NCI-H2107 treated with DMSO at 0.1 percent for 48 hours (cell line): ENCODE data around the gene TRMO.

Experiments used
- DNase-seq: peaks from one replicate; lab custom pipeline; 2025; ENCODE audit not compliant: unreplicated experiment; lab: John Stamatoyannopoulos, UW

The TRMO gene

GRCh38 chr9:97904725-97905124 is 17.6 kb downstream of the TRMO start:
- DNase-seq: no peak

DNA sequence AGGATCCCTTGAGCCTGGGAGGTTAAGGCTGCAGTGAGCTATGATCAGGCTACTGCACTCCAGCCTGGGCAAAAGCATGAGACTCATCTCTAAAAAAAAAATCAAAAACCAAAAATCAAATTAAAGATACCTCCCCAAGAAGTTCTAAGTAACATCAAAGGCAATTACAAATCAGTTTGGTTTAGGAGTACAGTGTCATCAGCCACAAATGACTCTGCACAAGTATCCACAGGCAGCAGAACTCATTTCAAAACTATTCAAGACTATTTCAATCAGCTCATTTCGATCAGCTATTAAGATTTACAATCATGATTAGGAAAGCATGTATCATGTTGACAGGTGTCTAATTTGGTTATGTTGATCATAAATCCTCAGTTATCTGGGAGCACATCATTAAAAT is 19.1 kb downstream of the TRMO start:
- DNase-seq: no peak

DNA sequence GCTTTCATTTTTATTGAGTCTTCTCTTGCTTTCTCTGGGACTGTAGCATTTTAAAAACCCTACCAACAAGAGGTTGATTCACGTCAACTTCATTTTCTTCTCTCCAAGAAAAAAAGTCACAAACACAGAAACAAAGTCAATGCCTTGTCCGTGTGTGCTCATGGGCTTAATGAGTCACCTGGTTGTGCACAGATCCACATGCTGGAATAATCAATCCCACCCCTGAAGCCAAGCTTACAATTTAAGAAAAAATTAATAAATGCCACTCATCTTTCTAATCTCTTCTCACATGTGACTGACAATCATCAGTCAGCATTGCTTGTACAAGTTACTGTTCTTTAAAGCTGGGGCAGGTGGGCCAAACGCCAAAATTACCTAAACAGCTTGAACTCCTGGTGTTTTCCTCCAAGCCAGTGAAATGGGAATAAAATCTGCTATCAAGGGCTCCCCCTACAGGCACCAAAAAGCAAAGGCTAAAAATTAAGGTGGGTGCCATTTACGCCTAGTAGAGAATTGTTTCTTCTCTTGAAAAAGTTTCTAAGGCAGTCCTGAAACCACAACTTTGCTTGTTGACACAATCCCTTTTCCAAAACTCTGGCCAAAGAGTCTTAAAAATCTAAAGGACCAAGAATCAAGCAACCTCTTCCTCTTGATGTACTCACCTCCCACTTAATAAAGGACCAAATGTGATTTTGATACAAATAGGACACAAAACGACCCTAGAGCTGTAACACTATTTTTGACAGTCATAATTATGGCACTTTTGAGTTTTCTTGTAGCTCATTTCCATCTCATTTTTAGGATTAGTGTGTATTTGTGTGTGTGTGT is 21.3 kb downstream of the TRMO start:
- DNase-seq: peak; percentile 30

DNA sequence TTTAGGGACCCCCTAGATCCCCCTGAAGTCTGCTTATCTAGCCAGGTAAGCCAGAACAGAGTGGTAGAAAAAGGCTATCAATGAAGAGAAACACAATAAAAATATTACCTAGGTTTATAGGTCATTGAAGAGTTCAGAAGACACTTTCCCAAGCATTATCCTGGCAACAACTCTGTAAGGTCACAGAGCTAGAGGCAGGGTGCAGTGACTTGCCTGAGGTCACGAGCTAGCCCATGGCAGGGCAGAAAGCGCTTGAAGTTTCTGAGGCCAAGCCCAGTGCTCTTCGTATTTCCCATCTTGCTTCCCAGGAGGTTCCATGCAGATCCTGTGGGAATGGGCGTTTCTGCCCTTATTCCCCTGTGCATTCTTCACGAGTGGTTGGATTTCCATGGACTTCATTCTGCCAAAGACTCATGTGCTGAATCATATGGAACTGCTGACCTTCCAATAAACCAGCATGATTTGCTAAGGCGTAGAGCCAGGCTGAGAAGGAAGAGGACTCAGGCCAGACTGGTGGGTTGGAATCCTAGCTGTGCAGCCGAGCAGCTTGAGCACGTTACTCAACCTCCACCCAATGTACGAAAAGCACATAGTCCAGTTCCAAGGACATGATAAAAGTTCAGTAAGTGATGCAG is 22.1 kb downstream of the TRMO start:
- no peak for DNase-seq

DNA sequence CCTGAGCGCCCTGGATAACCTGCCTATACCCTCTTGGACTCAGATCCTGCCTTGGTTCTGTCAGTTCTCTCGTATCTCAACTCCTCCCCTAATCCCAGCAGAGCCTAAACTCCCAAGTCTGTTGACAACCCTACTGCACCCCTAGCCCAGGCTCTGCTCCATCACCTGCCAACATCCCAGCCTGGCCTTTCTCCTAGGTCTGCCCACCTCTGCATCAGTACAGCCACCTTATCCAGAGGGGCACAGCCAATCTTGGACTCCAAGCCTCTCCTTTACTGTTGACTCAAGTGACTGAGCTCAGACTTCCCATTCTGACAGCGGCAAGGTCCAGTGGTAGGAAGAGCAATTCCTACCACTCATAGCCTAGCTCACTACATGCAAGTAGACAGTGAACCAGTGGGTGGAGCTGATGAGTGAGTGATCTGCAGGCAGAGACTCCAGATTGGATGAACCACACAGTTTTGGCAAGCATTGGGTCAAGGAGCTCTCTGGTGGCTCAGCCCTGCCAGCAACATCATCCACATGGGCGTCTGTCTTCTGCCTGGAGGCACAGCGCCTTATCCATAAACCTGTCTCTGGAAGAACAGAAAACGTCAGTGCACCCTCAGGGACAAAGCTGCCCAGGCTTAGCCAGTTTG is 26.5 kb downstream of the TRMO start:
- no peak for DNase-seq

DNA sequence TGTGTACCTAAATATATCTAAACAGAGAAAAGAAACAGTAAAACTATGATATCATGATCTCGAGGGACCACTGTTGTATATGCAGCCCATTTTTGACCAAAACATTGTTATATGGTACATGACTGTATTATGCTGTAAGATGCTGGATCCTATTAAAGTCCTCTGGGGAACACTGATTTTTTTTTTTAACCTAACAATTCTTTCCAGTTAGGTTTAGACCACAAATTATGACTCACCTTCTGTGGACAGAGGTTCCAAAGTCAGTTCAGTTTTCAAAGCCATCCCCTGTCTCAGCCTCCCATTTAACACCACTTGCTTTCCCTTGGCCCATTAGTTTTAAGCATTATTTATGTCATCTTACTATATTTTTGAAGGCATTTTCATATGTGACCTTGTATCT is 27.1 kb downstream of the TRMO start:
- DNase-seq: no peak

DNA sequence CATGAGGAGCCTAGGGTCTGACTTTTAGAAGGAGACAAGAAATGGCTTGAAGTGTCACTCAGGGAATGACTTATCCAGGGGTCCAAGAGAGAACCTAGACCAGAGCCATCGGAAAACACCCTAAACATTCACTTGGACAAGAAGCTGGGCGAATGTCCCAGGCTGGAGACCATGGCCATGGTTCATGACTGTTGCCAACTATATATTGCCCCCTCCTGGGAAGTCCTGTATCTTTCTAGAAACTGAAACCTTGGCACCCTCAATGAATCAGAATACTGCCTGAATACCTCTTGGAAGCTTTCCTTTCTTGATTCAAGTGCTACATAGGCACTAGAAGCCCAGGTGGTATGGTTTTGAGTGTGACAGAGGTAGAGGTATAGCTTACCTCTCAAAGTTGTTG is 29.9 kb downstream of the TRMO start:
- no peak for DNase-seq

DNA sequence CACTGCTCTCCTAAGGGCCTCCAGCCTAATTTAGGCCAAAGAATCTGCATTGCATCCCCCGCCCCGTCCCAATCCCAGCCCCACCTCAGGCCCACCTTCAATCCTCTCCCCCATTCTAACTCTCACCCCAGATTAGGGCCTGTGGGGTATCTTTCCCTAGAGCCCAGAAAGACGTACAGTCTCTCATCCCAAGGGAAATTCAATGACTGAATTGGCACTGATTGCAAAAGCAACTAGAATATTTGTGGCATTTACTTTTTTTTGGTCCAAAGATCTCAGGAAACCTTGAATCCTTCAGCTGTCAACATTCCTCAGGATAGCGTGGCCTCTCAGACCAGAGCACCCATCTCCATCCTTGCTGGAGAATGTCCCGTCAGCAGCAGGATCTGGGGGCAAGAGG is 30.6 kb downstream of the TRMO start:
- DNase-seq: no peak

- no peak for DNase-seq
These were observed 32.1 kb downstream of the TRMO start for GRCh38 chr9:97889941-97890887.

GRCh38 chr9:97880336-97880735 is 42.0 kb downstream of the TRMO start:
- DNase-seq: no peak

DNA sequence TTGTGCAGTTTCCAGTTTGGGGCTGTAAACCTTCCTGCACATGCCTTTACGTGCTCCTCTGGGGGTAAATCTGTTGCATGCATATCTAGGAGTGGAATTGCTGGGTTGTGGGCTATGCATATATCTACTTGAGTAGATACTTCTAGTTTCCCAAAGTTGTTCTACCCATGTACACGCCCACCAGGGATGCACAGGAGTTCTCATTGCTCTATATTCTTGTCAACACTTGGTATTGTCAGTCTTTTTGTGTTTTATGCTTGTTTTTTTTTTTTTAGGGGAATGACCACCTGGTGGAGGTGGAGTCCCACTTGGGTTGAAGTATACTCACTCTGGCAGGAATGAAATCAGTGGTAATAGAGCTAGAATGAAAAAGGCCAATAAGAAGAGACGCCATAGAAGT is 46.2 kb downstream of the TRMO start:
- DNase-seq: no peak

GRCh38 chr9:97875111-97875510 is 47.2 kb downstream of the TRMO start:
- DNase-seq: no peak

DNA sequence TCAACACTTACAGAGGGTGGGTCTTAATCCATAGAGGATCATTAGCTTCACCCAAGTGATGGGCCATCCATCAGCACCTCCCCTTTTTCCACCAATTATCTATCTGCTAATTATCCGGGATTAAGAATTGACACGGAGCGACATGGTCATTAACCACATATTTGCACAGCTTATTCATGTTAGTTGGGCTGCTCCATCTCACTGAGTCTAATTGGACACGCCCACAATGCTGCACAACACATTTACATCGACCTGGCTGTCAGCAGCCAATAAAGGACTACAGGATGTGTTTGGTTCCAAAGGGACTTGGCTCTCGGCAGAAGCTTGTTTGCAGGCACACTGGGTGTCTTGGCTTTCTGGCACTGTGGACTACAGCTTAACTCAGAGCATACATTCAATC is 47.7 kb downstream of the TRMO start:
- no peak for DNase-seq

DNA sequence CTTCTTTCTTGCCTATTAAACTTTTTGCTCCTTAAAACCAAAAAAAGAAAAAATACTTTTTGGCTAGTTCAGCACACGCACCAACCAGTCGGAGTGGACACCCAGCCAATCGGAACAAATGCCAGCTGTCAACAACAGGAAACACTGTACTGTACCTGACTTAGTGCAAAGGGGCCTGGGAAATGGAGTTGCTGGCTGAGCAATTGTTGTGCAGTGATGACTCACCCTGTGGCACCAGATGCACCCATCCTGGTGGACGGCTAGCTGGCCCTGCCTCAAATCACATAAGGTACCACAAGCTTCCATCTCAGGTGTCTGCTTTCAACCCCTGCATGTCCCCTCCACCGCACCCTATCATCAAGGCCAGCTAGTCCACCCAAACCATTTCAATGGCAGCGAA is 48.4 kb downstream of the TRMO start:
- no peak for DNase-seq

GRCh38 chr9:97873425-97873824 is 48.9 kb downstream of the TRMO start:
- no peak for DNase-seq

DNA sequence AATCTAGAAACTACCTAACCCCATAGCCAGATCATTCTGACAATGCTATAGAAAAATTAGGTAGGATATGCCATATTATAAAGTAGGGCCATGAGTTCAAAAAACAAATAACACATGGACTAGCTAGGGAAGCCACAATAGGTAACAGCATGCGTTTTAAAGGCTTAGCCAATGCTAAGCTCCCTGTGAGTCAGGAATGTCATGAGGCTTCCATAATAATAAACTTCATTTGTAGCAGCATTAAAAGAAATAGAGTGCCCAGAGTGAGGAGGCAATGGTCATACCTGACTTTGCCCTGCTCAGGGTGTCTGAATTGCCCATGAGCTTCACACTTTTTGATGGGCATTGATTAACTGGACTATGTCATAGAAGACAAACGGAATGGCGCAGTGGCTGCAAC is 53.4 kb downstream of the TRMO start:
- DNase-seq: no peak

- no peak for DNase-seq
These were observed 55.5 kb downstream of the TRMO start for GRCh38 chr9:97866848-97867247.

DNA sequence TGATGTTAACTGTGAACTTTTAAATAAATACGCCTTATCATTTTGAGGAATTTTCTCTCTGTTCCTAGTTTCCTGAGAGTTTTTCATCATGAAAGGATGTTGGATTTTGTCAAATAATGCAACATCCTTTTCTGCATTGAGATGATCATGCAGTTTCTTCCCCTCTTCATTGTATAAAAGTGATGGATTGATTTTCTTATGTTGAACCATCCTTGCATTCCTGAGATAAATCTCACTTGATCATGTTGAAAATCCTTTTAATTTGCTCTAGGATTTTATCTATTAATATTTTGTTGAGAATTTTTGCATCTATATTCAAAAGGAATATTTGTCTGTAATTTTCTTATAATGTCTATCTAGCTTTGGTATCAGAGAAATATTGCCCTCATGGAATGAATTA is 56.0 kb downstream of the TRMO start:
- no peak for DNase-seq

GRCh38 chr9:97864396-97864795 is 57.9 kb downstream of the TRMO start:
- no peak for DNase-seq

- DNase-seq: no peak
These were observed 59.0 kb downstream of the TRMO start for GRCh38 chr9:97863314-97863713.

- DNase-seq: no peak
These were observed 61.2 kb downstream of the TRMO start for GRCh38 chr9:97861148-97861475.
